GM19025 (cell line): ENCODE measurements around the gene EYS.
"Not testable (repeated sequence)": the region's sequence is repeated elsewhere in the genome, so short reads cannot be mapped to it uniquely, and the experiment has no call there.

Experiments used
- ATAC-seq: cut with Tn5 transposase; IDR thresholded peaks from one replicate; pipeline ENCODE4 v1.9.1; 2021; ENCODE audit warnings: mild to moderate bottlenecking, low read depth, moderate library complexity; ENCODE audit not compliant: unreplicated experiment

The EYS gene

DNA sequence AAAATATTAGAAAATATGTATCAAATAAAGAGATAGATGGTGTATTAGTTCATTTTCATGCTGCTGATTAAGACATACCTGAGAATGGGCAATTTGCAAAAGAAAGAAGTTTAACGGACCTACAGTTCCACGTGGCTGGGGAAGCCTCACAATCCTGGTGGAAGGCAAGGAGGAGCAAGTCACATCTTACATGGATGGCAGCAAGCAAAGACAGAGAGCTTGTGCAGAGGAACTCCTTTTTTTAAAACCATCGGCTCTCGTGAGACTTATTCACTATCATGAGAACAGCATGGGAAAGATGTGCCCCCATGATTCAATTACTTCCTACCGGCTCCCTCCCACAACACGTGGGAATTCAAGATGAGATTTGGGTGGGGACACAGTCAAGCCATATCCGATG is 223.4 kb downstream of the EYS start:
- not testable (repeated sequence) for ATAC-seq

DNA sequence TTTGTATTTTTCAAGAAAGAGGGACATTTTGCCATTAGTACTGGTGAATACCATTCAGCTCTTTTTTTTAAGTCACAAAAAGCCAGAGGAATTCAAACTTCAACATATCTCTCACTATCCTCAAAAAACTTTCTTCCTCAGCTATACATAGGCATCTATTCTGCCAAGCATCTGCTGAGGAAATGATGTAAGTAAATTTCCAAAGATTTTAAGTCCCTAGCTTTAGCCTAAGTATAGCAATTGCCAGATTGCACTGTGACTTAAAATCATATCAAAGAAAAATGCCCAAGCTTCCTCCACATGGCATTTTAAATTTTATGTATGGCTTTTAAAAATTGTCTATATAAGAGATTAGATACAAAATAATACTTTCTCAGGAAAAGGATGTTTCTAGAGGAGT is 237.4 kb downstream of the EYS start:
- ATAC-seq, result no peak

DNA sequence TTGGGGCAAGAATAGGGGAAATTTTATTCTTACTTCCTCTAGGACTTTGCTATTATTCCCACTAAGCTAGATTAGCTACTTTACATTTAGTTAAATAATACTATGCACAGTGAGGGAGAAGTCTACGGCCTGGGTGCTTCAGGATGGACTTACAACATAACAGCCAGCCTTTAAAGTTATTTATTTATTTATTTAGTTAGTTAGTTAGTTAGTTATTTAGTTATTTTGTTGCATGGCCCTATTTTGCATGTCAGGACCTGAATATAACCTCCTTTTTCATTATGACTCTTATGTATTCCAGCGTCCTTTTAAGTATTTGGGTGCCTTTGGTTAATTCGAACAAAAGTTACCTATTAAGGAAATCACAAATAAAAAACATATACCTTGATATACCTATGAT is 238.7 kb downstream of the EYS start:
- no peak for ATAC-seq

DNA sequence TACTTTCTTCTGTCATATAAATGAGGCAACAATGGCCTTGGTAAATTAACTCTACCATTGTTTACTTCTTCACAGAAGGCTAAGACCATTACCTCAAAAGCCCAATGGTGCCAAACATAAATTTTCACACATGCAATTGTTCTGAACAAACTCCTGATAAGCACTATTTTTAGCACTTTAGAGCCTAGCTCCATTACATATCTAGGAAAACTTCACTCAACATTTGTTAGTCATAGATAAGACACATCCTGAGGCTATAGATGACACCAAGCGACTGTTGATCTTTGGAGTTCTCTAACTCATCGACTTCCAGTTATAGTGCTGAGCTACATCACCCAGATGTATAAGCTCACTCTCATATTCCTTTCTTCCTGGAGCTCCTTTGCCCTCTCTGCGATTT is 245.9 kb downstream of the EYS start:
- no peak for ATAC-seq

DNA sequence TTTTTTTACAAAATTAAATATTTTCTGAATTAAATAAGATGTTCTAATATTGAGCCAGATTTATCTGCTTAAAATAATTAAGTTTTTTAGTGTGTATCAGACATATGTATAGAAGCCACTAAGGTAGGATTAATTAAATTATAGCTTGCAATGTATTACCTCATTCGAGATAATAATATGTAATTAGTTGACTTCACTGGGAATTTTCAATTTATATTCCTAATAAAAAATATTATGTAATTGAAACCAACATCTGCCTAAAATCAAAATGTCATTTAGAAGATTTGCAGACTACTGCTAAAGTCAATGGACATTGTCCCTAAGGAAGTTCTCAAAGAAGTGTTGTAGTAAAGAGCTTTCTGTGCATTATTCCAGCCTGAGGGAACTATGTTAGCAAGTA is 254.7 kb downstream of the EYS start:
- no peak for ATAC-seq

DNA sequence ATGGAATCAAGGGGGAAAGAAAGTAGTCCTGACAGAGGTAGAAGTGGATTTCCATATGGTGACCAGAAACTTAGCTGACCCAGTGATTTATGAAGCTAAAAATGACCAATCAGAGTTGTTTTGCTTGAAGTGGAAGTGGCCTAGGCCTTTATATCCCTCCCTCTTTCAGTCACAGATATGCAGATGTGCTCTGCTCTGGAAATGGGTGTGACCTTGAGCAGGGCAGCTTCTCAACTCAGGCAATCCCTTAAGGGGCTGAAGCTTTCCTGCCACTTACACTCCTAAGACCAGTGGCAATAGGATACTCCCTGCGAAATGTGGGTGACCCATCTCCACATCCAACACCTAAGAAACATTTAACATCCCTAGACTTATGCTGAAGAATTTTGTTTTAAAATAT is 256.6 kb downstream of the EYS start:
- no peak for ATAC-seq

DNA sequence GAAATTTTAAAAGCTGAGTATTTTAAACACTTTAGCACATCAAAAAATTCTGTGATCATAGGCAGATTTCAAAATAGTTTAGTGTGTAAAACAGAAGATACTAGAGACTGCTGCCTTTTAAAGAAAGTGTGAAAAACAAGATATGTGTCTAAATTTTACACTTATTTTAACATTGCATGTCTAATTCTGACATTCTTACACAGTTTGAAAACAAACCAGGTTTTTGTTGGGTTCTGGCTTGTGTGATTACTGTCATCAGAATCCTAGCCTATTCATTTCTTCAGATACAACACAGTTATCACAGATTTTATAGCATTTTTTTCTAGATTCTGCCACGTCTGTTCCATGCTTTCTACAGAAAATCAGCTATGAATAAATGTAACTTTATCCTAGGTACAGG is 257.1 kb downstream of the EYS start:
- no peak for ATAC-seq

DNA sequence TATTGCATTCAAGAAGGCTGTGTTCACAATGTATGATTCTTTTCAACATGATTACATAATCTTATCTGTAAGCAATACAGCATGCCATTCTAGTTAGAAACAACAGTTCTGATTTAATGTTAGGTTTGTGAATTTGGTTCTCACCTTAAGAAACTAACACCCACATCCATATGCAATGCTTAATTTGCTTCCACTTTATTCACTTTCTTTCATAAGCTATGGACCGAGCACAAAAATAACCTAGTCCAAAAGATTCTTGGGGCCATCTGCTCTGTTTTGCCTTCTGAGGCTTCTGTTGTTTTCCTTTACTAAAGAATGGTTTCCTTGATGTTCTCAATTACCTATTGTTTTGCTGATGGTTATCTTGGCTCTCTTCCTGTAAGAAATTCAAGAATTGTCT is 258.2 kb downstream of the EYS start:
- ATAC-seq, result no peak

DNA sequence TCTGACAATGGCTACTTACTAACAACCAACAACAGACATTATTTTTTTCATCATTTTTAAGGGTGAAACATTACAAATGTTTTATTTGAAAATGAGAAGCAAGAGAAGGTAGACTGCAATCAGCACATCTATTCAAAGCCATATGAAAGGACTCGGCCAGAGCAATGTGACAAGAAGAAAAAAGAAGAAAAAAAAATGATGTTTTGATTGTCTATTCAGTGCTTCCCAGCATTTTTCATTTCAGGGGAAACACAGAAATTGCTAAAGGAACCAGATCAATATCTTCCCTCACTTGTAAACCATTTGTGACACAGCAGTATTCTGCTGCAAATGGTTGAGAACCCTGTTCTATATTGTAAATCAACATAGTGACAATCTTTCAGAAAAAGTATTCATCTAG is 270.7 kb downstream of the EYS start:
- ATAC-seq, result no peak

DNA sequence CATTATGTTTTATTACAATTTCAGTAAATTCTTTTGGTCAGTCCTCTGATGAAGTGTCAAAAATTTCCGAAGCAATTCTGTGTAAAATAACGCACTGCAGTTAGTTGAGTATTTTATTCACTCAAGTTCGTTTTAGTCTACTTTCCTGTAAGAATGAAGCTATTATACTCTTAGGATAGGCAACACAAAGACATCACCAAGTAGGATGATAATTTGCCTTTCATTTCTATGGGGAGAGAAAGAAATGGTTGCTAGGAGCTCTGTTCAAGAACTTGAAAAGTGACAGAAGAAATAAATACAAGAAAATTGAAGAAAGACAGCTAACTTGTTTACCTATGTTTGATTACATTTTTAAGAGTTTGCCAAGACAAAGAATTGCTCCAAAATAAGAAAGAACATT is 290.4 kb downstream of the EYS start:
- ATAC-seq, result no peak

DNA sequence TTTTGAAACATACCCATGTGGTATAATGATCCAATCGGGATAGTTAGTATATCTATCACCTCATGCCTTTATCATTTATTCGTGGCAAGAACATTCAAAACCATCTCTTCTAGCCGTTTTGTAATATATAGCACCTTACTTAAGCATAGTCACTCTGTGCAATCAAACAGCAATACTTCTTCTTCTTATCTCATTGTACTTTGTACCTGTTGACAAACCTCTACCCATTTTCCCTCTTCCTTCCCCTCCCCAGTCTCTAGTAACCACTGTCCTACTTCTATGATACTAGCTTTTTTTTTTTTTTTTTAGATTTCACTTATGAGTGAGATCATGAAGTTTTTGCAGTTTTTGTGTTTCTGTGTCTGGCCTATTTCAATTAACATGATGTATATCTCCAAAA is 296.7 kb downstream of the EYS start:
- no peak for ATAC-seq

DNA sequence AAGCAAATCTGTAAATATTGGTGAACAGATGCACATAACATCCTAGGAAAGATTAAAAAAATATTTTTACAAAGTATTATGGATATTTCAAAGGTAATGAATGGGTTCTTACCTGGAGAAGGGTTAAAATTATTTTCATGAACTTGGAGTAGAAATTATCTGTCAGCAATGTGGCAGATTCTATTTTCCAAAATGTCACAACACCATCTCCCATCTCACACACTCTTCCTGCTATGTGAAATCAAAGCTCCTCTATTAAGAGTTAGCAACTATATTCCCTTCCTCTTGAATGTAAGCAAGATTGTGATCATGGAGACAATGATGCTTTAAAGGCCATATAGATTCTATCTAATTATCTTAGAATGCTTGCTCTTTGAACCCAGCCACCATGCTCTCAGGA is 304.5 kb downstream of the EYS start:
- no peak for ATAC-seq

DNA sequence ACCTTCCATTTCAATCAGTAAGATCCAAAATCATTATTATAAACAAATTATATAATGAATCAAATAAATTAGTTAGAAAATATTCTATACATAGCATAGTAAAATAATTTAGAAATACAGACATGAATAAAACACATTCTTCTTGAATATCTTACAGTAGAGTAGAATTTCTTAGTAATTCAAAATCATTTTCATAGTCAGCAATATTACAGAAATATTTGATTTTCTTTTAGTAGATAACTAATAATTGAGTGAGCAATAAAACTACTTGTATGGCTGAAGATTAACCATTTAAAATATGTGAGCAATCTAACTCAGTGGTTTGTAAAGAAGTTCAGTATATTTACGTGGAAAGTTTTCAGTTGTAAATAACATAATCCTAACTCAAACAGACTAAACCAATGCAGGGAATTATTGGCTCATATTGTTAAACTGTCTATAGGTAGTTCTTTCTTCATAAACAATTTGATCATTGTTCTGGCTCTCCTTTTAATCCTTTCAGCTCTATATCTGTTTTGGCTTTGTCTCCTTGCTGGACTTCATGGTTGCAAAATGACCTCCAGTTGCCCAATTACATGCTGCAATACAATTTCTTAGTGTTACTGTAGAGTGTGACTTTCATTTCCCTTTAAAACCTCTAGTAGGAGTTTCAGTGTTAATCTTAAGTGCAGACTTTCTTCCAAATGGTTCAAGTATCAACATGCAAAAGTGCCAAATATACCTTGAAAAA is 307.5 kb downstream of the EYS start:
- ATAC-seq, result no peak

DNA sequence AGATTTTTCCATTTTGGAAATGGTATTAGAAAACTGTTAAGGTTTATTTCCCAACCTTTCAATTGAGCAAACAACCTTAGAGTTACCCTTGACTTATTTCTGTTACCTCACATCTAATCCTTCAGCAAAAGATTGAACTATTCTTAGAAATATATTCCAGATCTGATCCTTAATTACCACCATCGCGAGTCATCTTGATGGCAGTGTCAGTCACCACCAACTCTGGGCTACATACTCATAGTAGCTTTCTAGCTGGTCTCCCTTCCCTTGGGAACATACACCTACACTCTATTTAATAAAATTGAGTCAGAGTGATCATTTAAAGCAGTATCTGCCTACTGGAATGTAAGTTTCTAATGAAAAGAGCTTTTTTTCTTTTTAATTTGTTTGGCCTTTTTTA is 308.2 kb downstream of the EYS start:
- ATAC-seq, result no peak

DNA sequence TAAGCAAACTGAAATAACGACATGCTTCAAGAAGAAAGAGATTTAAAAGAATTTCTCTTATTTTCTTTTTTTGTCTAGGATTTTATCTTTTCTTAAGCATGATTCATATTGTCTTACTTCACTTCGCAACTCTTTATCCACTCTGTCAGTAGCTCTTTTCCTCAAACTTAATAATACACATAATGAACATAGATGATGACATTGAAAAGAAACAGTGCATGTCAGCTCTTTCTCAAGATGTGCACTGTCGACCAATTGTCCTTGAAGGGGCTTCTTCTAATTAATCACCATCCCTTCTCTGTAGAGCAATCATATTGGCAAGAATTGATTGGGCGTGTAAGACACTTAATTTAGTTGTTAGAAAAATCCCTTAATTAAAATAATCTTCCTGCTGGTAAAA is 356.5 kb downstream of the EYS start:
- no peak for ATAC-seq

DNA sequence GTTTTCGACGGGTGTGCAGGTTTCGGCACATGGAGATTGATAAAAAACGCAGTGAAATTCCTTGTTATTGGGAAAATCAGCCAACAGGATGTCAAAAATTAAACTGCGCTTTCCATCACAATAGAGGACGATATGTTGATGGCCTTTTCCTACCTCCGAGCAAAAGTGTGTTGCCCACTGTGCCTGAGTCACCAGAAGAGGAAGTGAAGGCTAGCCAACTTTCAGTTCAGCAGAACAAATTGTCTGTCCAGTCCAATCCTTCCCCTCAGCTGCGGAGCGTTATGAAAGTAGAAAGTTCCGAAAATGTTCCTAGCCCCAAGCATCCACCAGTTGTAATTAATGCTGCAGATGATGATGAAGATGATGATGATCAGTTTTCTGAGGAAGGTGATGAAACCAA is 404.4 kb downstream of the EYS start:
- ATAC-seq, result not testable (repeated sequence)

DNA sequence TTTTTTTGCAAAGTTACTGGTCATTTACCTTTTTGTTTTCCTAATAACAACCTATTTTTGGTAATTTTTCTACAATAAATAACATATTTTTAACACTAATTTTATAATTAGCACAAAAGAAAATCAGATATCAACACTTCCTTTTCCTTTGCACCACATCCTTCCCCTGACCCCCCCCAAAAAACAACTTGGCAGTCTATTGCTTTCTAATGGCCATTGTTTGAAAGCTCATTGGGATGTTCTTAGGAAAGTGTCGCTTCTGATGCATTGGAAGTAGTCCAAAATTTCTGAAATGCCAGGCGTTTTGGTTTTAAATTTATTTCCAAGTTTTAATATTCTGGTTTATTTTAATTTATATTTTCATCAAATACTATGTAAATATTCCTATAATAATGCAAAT is 407.8 kb downstream of the EYS start:
- ATAC-seq, result no peak

DNA sequence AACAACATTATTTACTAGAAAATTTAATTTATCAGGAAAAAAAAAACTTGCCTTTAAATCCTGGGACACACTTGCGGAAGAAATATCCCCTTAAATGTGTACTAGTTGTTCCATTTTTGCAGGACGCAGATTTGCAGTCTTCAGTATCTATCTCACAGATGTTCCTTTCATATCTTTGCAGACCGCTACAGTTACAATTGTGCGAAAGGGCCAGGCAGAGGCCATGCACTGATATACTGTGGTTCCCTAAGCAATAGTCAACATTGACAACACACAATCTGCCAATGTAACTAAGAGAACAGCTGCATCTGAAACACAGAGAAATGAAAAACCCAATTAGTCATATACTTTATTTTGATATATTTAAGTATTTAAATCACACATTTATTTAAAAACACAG is 411.2 kb downstream of the EYS start:
- ATAC-seq, result no peak

DNA sequence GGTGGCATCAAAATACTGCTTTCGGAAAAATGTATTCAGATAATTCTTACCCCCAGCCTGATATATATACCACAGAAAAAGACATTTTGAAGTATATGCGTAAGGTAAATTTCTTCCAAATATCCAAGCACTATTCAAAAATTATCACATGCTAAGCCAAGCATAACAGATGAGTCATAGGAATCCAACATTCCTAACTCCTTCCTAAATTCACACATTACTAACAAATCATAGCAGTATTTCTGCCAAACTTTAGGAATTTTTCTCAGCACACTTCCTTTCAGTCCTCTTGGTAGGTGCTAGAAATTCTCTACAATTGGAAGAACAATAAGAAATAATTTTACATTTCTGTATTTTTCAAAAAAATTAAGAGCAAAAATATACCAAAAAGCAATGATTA is 417.5 kb downstream of the EYS start:
- no peak for ATAC-seq

DNA sequence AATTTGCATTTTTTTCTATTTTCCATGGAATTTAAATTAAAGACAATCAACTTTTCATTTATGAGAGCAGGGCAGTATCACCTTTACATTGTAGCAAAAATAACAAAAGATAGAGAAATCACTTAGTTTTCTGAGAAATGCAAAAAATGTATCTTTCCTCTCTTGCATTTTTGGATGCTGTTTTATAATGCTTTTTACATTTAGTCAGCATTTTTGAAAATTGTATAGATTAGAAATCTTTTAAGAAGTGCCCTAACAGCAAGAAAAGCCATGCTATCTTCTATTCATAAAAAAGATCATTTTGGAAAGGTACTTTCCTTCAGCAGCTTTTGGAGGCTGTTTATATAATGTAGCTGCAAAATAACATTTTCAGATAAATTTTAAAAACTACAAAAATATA is 421.8 kb downstream of the EYS start:
- ATAC-seq, result no peak

DNA sequence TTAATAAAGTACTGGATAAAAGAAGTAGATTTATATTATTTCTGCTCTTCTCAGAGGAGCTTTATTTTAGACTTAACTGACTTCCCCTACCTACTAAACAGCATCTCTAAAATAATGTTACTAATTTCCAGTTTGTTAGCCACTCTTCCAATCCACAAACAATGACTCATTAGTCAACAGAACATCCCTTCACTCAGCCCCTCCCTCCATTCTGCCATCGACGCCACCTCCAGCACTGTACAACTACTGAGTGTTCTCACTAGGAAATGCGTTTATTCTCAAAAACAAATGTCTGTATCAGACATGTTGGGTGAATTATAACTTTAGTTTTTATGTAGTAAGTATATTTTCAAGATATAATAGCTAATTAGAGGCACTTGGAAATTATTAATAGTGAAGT is 427.0 kb downstream of the EYS start:
- no peak for ATAC-seq

DNA sequence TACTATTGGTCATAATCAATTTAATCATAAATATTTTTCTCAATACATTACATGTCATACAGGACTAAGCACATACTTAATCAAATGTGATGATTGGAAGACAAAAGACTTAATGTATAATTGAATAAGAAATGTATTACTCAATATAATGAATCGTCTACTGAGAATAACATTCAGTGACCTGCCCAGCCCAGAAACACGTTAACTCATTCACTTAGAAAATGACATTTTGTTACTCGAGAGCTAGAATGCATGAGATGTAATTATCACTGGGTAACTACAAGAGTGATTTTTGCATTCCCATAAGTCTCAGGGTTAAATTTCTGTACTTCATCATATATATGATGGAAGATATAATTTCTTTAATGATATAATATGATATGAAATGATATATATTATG is 444.8 kb downstream of the EYS start:
- ATAC-seq, result no peak

DNA sequence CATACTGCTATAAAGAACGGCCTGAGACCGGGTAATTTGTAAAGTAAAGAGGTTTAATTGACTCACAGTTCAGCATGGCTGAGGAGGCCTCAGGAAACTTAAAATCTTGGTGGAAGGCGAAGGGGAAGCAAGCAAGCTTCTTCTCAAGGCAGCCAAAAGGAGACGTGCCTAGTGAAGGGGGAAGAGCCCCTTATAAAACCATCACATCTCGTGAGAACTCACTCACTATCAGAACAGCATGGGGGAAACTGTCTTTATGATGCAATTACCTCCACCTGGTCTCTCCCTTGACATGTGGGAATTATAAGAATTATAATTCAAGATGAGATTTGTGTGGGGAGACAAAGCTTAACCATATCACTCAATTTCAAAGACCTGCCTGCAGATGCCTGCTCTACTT is 447.0 kb downstream of the EYS start:
- no peak for ATAC-seq
